ENCODE measurements around the gene CCNQ.

CCNQ gene

DNA sequence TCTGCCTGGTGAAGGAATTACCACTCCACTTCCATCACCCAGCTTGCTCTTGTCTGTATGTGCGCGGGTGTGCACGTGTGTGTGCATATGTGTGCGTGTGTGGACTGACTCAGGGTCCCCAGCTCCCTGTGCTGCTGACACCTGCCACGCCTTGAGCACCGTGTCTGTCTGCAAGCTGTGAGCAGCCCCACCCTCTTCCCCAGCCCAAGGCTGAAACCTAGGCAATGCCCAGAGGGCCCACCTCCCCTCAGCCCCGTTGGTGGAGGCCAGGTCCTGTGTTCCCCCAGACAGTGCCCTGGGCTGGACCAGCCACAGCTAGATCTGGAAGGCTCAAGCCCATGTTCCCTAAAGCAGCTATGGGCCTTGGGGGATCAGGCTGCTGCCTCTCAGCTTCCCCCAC, 2.0 kb upstream of the CCNQ start:
- Histone ChIP-seq H3K9ac (ENCODE audit: low read depth, low read length, poor library complexity, severe bottlenecking) (peak overlapping the region; percentile 89), H3K4me3 (ENCODE audit: low read length, poor library complexity, severe bottlenecking) (peak overlapping the region; percentile 83), H3K27me3 (ENCODE audit: insufficient read depth, low read length, poor library complexity, severe bottlenecking) (no peaks in the 10 kb centered on the region), H3K4me1 (ENCODE audit: insufficient read depth, low read length, poor library complexity, severe bottlenecking) (peaks cover 15% of the 10 kb centered on the region), H3K9me2 (replicated peaks; ENCODE audit: low read depth, low read length) (no peaks in the 10 kb centered on the region), H3K4me2 (ENCODE audit: low read depth, low read length, poor library complexity, severe bottlenecking) (peak overlapping the region; percentile 89), H2AFZ (ENCODE audit: low read length) (no peak overlapping the region), H3K79me2 (ENCODE audit: insufficient read depth, low read length) (peaks cover 39% of the 10 kb centered on the region), H3K9me3 (ENCODE audit: insufficient read depth, low read depth, low read length) (no peaks in the 10 kb centered on the region), H3F3A (ENCODE audit: low read depth) (no peaks in the 10 kb centered on the region), H3K36me3 (ENCODE audit: insufficient read depth, low read length) (no peaks in the 10 kb centered on the region), H4K20me1 (ENCODE audit: insufficient read depth, low read length, poor library complexity, severe bottlenecking) (peaks cover 20% of the 10 kb centered on the region)
- TF ChIP-seq EZH2phosphoT487 (IDR thresholded peaks at IDR 0.05; ENCODE audit: borderline replicate concordance): no peak

DNA sequence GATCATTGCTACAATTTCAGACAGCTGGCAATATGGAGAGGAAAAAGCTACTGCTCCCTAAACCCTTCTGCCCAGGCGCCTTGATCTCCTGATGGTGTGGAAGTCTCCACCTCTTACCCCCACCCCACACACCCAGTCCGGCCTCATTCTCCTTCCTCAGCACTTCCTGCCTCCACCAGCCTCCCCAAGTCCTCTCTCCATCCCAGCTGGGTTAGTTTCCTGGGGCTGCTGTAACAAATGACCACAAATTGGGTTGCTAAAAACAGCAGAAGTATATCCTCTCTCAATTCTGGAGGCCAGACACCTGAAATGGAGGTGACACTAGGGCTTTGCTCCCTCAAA, 1.1 kb upstream of the CCNQ start:
- Histone ChIP-seq H3K4me3 (ENCODE audit: low read length, poor library complexity, severe bottlenecking) (peak overlapping the region; percentile 83), H3K36me3 (ENCODE audit: insufficient read depth, low read length) (no peaks in the 10 kb centered on the region), H4K20me1 (ENCODE audit: insufficient read depth, low read length, poor library complexity, severe bottlenecking) (peaks cover 20% of the 10 kb centered on the region), H3K27me3 (ENCODE audit: insufficient read depth, low read length, poor library complexity, severe bottlenecking) (no peaks in the 10 kb centered on the region), H3K9me2 (replicated peaks; ENCODE audit: low read depth, low read length) (no peaks in the 10 kb centered on the region), H3K9ac (ENCODE audit: low read depth, low read length, poor library complexity, severe bottlenecking) (peak overlapping the region; percentile 89), H3K4me2 (ENCODE audit: low read depth, low read length, poor library complexity, severe bottlenecking) (peak overlapping the region; percentile 89), H3K79me2 (ENCODE audit: insufficient read depth, low read length) (peaks cover 45% of the 10 kb centered on the region), H3F3A (ENCODE audit: low read depth) (no peaks in the 10 kb centered on the region), H2AFZ (ENCODE audit: low read length) (no peak overlapping the region), H3K9me3 (ENCODE audit: insufficient read depth, low read depth, low read length) (no peaks in the 10 kb centered on the region), H3K4me1 (ENCODE audit: insufficient read depth, low read length, poor library complexity, severe bottlenecking) (peaks cover 15% of the 10 kb centered on the region)
- TF ChIP-seq, protein P1, sequence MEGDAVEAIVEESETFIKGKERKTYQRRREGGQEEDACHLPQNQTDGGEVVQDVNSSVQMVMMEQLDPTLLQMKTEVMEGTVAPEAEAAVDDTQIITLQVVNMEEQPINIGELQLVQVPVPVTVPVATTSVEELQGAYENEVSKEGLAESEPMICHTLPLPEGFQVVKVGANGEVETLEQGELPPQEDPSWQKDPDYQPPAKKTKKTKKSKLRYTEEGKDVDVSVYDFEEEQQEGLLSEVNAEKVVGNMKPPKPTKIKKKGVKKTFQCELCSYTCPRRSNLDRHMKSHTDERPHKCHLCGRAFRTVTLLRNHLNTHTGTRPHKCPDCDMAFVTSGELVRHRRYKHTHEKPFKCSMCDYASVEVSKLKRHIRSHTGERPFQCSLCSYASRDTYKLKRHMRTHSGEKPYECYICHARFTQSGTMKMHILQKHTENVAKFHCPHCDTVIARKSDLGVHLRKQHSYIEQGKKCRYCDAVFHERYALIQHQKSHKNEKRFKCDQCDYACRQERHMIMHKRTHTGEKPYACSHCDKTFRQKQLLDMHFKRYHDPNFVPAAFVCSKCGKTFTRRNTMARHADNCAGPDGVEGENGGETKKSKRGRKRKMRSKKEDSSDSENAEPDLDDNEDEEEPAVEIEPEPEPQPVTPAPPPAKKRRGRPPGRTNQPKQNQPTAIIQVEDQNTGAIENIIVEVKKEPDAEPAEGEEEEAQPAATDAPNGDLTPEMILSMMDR (conservative IDR thresholded peaks at IDR 0.05; ENCODE audit: low read length): no peak
- TF ChIP-seq EZH2phosphoT487 (IDR thresholded peaks at IDR 0.05; ENCODE audit: borderline replicate concordance): no peak

GRCh38 chrX:153599192-153600031, 473 bp upstream of the CCNQ start:
- H4K20me1 ChIP-seq (ENCODE audit: insufficient read depth, low read length, poor library complexity, severe bottlenecking): peaks cover 20% of the 10 kb centered on the region

More at GRCh38 chrX:153599192-153600031, 473 bp upstream of the CCNQ start:
- Histone ChIP-seq H3K9me2 (replicated peaks; ENCODE audit: low read depth, low read length) (no peaks in the 10 kb centered on the region), H3K36me3 (ENCODE audit: insufficient read depth, low read length) (peaks cover 3% of the 10 kb centered on the region; the same call in 1 of the 2 replicates), H3K9me3 (ENCODE audit: insufficient read depth, low read depth, low read length) (no peaks in the 10 kb centered on the region), H3K4me3 (ENCODE audit: low read length, poor library complexity, severe bottlenecking) (peak overlapping the region; percentile 83), H3K79me2 (ENCODE audit: insufficient read depth, low read length) (peaks cover 45% of the 10 kb centered on the region), H3K9ac (ENCODE audit: low read depth, low read length, poor library complexity, severe bottlenecking) (peak overlapping the region; percentile 89), H3F3A (ENCODE audit: low read depth) (no peaks in the 10 kb centered on the region), H3K4me2 (ENCODE audit: low read depth, low read length, poor library complexity, severe bottlenecking) (peak overlapping the region; percentile 89), H3K4me1 (ENCODE audit: insufficient read depth, low read length, poor library complexity, severe bottlenecking) (peaks cover 15% of the 10 kb centered on the region), H2AFZ (ENCODE audit: low read length) (peak overlapping the region; percentile 86), H3K27me3 (ENCODE audit: insufficient read depth, low read length, poor library complexity, severe bottlenecking) (no peaks in the 10 kb centered on the region)
- no peak for TF ChIP-seq EZH2phosphoT487 (IDR thresholded peaks at IDR 0.05; ENCODE audit: borderline replicate concordance)
- TF ChIP-seq, protein P1 (conservative IDR thresholded peaks at IDR 0.05; ENCODE audit: low read length): no peak
